ENCODE data around the gene NTF4.

- no peak for TF ChIP-seq EGR1 (IDR thresholded peaks at IDR 0.05)
- TF ChIP-seq RAD21 (IDR thresholded peaks at IDR 0.05; ENCODE audit: low read depth) = no peak
- TF ChIP-seq CEBPB (IDR thresholded peaks at IDR 0.05) = no peak
- no peak for TF ChIP-seq YY1 (IDR thresholded peaks at IDR 0.05; ENCODE audit: low read depth)
- no peak for TF ChIP-seq EP300 (IDR thresholded peaks at IDR 0.05; ENCODE audit: borderline replicate concordance)
Observed at GRCh38 chr19:49014870-49015255, 49.8 kb downstream of the NTF4 start.

All from Ishikawa (cell line).